OCI-M2 (cell line): ENCODE results near the gene WAC.
"Not testable (repeated sequence)": the region's sequence is repeated elsewhere in the genome, so short reads cannot be mapped to it uniquely, and the experiment has no call there.

ENCODE experiments used
- DNase-seq: peaks from one replicate; lab custom pipeline; 2025; ENCODE audit not compliant: unreplicated experiment; lab: John Stamatoyannopoulos, UW

The WAC gene

GRCh38 chr10:28604567-28605536, 71.9 kb downstream of the WAC start:
- no peak for DNase-seq

DNA sequence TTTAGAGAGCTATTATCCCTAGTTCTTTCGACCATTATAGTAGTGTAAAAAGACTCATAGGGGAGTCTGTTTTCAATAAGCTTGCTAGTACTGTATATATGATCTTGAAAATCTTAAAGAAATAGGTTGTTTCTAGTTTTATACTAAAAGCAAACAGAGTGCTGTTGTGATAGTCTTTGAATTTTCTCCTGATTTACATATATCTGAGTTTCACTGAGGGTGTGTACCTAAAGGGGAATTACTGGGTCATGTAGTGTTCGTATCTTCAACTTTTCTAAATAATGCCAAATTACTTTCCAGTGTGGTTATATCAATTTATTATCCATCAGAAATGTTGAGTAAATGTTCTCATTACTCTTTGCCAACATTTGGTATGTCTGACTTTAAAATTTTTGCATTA, 73.7 kb downstream of the WAC start:
- no peak for DNase-seq

DNA sequence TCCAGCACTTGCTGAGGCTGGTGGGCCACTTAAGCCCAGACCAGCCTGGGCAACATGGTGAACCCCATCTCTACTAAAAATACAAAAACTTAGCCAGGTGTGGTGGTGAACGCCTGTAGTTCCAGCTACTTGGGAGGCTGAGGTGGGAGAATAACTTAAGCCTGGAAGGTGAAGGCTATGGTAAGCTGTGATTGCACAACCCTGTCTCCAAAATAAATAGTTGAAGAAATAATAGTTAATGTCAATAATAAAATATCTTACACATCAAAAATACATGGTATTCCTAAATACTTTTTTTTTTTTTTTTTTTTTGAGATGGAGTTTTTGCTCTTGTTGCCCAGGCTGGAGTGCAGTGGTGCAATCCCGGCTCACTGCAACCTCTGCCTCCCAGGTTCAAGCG, 76.7 kb downstream of the WAC start:
- DNase-seq = not testable (repeated sequence)

GRCh38 chr10:28612877-28613276, 80.0 kb downstream of the WAC start:
- DNase-seq = no peak

DNA sequence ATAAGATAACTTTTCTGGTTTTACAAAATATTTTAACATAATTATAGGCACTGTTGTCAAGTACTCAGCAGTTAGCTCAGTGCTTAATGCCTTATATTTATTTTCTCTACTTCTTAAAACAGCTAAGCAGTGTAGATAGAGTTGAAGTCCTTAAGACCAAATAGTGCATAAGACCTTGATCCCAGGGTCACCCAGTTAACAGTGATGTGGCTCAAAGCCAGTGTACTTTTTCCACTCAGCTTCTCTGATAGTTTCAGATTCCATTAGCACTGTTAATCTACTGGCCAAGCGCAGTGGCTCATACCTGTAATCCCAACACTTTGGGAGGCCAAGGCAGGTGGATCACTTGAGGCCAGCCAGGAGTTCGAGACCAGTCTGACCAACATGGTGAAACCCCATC, 83.6 kb downstream of the WAC start:
- DNase-seq = no peak

- no peak for DNase-seq
These were observed 86.5 kb downstream of the WAC start for GRCh38 chr10:28619455-28619854.

DNA sequence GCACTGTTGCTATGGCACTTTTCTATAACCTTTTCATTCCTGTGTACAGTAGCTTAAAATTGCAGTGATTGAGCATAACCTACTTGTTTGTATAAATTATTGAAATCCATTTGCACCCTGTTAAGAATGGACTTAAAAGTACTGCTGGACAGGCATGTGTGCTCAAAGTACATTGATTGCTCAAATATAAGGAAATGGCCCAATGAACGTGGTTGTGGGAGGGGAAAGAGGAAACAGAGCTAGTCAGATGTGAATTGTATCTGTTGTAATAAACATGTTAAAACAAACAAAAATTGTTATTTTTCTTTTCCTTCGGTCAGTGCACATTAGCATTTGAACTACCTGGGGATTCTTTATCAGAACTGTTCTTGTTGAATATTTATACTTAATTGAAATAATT, 87.3 kb downstream of the WAC start:
- DNase-seq = no peak

- no peak for DNase-seq
These were observed 90.6 kb downstream of the WAC start for GRCh38 chr10:28623483-28623882.

- no peak for DNase-seq
These were observed 91.4 kb downstream of the WAC start for GRCh38 chr10:28624351-28624750.

DNA sequence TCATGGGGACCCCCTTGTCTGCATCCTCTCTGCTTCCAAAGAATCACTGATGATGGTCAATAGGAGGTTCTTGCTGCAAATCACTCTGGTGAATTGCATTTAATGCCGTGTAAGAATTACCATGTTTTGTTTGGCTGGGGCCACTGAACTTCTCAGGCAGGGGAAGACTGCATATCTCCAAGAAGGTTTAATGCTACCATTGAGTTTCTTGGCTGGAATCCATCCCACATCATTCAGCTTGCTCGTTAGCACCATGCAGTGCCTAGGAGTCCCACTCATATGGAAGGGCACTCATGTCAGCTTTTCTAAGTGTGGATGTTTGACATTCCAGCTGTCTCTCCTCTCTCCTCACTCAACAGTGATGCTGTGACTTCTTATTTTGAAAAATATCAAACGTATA, 94.2 kb downstream of the WAC start:
- no peak for DNase-seq

DNA sequence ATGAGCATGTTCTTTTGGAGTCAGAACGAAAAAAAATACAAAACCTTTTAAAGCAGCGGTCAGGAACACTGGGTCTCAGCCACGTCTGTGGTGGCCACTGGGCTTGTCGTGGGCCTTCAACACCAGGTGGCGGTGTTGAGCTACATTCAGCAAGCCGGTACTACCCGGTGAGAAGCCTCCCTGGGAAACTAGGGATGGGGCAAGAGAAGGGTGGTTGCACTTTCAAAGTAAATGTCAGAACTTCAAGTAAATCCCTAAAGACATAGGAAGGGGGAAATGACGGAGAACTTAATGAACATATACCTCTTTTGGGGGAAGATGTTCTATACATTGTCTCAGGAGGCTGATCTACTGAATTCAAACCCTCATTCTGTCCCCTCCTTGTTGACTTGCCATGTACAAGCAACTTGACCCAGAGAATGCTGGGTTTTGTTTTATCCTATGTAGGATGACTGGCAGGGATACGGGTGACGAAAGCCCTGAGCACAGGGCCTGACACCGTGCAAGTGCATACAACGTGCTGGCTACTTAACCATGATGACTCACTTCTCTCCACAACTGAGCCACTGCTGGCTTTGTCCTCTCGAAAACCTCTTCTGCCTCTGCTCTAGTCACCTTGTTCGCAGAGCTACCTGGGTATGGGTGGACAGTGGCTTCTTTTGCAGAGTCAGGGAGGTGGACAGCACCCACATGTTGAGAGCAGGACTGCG, 95.4 kb downstream of the WAC start:
- DNase-seq = no peak

DNA sequence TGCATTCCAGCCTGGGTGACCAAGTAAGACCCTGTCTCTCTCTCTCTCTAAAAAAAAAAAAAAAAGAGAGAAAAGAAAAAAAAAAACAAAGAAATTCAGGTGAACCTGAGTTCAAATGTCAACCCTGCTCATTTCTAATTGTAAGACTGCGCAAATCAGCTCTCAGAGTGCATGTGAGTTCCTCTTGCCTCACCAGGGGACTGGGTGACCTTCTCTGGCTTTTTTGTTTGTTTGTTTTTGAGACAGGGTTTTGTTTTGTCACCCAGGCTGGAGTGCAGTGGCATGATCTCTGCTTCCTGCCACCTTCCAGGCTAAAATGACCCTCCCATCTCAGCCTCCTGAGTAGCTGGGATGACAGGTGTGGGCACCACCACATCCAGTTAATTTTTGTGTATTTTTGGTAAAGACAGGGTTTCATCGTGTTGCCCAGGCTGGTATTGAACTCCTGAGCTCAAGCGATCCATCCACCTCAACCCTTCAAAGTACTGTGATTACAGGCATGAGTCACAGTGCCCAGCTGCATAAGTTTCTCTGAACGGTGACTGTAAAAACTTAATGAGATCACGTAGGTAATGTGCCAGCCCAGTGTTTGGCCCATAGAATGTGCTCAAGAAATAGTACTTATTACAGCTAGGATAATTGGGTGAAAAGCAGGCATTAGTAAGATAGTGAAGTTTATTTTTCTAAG, 99.1 kb downstream of the WAC start:
- no peak for DNase-seq

DNA sequence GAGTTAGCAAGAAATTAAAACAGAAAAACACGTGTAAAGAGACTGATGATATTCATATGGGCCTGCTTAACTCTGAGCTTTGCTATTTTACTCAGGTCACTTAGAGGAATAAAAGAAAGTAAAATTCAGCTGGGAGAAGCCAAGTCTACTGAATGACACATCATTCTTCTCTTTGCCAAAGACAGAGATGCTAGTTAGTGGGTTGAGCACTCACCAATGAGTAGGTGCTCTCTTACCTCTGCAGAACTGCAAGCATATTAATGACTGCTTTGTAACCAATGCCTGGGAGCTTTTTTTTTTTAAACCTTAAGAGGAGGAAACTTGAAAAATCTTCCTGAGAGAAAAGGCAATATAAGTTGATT, 99.6 kb downstream of the WAC start:
- no peak for DNase-seq

- DNase-seq = no peak
These were observed 100.8 kb downstream of the WAC start for GRCh38 chr10:28633750-28634149.

DNA sequence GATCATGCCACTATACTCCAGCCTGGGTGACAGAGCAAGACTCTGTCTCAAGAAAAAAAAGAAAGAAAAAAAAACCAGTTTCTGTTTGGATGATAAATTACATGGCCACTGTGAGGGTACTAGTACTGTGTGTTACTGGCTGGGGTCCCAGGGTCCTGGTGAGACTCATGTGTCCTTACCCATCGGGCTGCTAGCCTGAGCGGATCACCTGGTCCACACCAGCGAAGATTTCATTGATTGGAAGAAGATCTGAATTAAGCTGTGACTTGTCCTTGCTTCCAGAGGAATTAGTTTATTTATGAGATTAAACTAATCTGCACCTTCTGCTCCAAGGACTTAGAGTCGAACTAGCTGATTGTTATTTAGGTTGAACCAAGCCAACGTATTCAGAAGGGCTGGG, 104.4 kb downstream of the WAC start:
- DNase-seq = no peak

- no peak for DNase-seq
These were observed 105.5 kb downstream of the WAC start for GRCh38 chr10:28638392-28638791.

GRCh38 chr10:28640551-28640950, 107.6 kb downstream of the WAC start:
- DNase-seq = no peak

DNA sequence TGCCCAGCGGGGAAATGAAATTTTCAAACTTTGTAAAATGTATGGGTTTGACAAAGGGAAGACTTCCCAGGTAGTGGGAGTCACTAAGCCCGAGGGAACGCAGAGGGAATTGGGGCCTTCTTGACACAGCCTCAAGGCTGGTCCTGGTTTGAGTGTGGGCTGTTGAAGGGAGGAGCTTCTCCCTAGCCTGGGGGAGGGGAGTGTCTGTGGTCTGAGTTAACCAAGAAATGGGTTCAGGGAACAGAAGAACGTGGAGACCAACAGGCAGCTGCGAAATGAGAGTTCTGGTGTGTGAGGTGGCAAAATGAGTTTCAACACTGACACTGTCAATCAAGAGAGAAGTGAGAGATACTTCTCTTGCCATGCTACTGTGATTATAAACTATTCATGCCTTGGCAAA, 111.7 kb downstream of the WAC start:
- DNase-seq = no peak

- no peak for DNase-seq
These were observed 119.2 kb downstream of the WAC start for GRCh38 chr10:28652106-28652505.

GRCh38 chr10:28652703-28653102, 119.8 kb downstream of the WAC start:
- no peak for DNase-seq

DNA sequence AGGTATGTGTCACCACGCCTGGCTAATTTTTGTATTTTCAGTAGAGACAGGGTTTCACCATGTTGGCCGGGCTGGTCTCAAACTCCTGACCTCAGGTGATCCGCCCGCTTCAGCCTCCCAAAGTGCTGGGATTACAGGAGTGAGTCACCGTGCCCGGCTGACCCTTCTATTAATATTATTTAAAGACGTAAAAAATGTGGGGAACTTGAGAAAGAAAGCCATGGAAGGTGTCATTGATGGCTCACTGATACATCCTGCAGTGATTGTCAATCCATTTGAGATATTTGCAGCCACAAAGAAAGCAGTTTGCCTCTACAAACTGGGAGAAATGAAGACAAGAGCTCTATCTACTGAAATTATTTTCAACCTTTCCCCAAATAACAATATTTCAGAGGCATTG, 125.9 kb downstream of the WAC start:
- DNase-seq = not testable (repeated sequence)

DNA sequence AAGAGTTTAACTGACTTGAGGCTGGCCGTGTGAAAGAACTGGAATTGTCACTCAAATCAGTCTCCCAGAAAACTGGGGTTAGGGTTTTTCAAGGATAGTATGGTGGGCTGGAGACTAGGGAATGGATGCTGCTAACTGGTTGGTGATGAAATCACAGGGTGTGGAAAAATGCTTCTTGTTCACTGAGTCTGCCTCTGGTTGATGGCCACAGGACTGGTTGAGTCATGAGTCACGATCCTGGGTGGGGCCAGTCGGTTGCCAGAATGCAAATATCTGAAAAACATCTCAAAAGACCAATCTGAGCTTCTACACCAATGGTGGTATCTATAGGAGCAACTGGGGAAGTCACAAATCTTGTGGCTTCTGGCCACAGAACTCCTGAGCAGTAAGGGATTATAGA, 128.1 kb downstream of the WAC start:
- DNase-seq = no peak
